H9 (cell line): ENCODE data around the gene DENND1A. TPM values are rescaled to one million over a fixed set of nuclear protein-coding genes. Genes with fewer than 3 reads are reported as not detected.

Experiments
- DNase-seq: peaks from one replicate; pipeline ENCODE4 v3.0.0-alpha.2; 2017
- H2AFZ ChIP-seq: one replicate; pipeline ENCODE4 v1.6.1; 2013; ENCODE audit warnings: mild to moderate bottlenecking, low read length, control low read depth, moderate library complexity
- H2AK5ac ChIP-seq: 2 replicates; pipeline ENCODE4 v1.6.1; 2013; ENCODE audit warnings: low read length, control low read depth, mixed read lengths; ENCODE audit not compliant: insufficient read length
- H2BK120ac ChIP-seq: one replicate; pipeline ENCODE4 v1.6.1; 2013; ENCODE audit warnings: low read depth, mild to moderate bottlenecking, low read length, control low read depth, inconsistent platforms; ENCODE audit not compliant: poor library complexity, severe bottlenecking
- H2BK12ac ChIP-seq: 2 replicates; pipeline ENCODE4 v1.6.1; 2013; ENCODE audit warnings: low read length, control low read depth, mixed read lengths, low read depth; ENCODE audit not compliant: insufficient read length
- H2BK15ac ChIP-seq: 2 replicates; pipeline ENCODE4 v1.6.1; 2013; ENCODE audit warnings: low read depth, low read length, control low read depth
- H2BK20ac ChIP-seq: one replicate; pipeline ENCODE4 v1.6.1; 2013; ENCODE audit warnings: low read depth, mild to moderate bottlenecking, low read length, control low read depth, inconsistent platforms; ENCODE audit not compliant: poor library complexity, severe bottlenecking
- H2BK5ac ChIP-seq: 2 replicates; pipeline ENCODE4 v1.6.1; 2013; ENCODE audit warnings: low read length, control low read depth, mixed read lengths; ENCODE audit not compliant: insufficient read length
- H3K14ac ChIP-seq: 2 replicates; pipeline ENCODE4 v1.6.1; 2013; ENCODE audit warnings: low read length, control low read depth; ENCODE audit not compliant: insufficient read depth
- H3K18ac ChIP-seq: 2 replicates; pipeline ENCODE4 v1.6.1; 2013; ENCODE audit warnings: low read depth, mild to moderate bottlenecking, mixed read lengths, low read length, control low read depth; ENCODE audit not compliant: insufficient read length
- H3K23ac ChIP-seq: 2 replicates; pipeline ENCODE4 v1.6.1; 2013; ENCODE audit warnings: low read length, control low read depth, mixed read lengths, low read depth; ENCODE audit not compliant: insufficient read length
- H3K23me2 ChIP-seq: 2 replicates; pipeline ENCODE4 v1.6.1; 2013; ENCODE audit warnings: low read depth, mild to moderate bottlenecking, mixed read lengths, low read length, control low read depth; ENCODE audit not compliant: insufficient read length, poor library complexity, severe bottlenecking
- H3K27ac ChIP-seq: 2 replicates; pipeline ENCODE4 v1.5.1; 2013; ENCODE audit warnings: low read length, control low read depth, mixed read lengths, low read depth; ENCODE audit not compliant: insufficient read length
- H3K27me3 ChIP-seq: 2 replicates; pipeline ENCODE4 v1.6.1; 2013; ENCODE audit warnings: low read length, control low read depth, inconsistent platforms; ENCODE audit not compliant: insufficient read depth
- H3K4ac ChIP-seq: 2 replicates; pipeline ENCODE4 v1.6.1; 2013; ENCODE audit warnings: low read depth, mild to moderate bottlenecking, control low read depth, inconsistent platforms, low read length, moderate library complexity
- H3K4me1 ChIP-seq: 2 replicates; pipeline ENCODE4 v1.6.1; 2013; ENCODE audit warnings: low read length, control low read depth, inconsistent platforms; ENCODE audit not compliant: insufficient read depth
- H3K4me2 ChIP-seq: 2 replicates; pipeline ENCODE4 v1.6.1; 2013; ENCODE audit warnings: low read length, control low read depth, mixed read lengths; ENCODE audit not compliant: insufficient read length, insufficient read depth
- H3K56ac ChIP-seq: 2 replicates; pipeline ENCODE4 v1.6.1; 2013; ENCODE audit warnings: low read depth, mild to moderate bottlenecking, mixed read lengths, low read length, control low read depth; ENCODE audit not compliant: insufficient read length
- H3K79me1 ChIP-seq: 2 replicates; pipeline ENCODE4 v1.6.1; 2013; ENCODE audit warnings: low read depth, mild to moderate bottlenecking, moderate library complexity, low read length, control low read depth, inconsistent platforms; ENCODE audit not compliant: insufficient read depth, poor library complexity, severe bottlenecking
- H3K79me2 ChIP-seq: 2 replicates; pipeline ENCODE4 v1.6.1; 2013; ENCODE audit warnings: low read length, control low read depth, inconsistent platforms; ENCODE audit not compliant: insufficient read depth
- H3K9ac ChIP-seq: 2 replicates; pipeline ENCODE4 v1.6.1; 2013; ENCODE audit warnings: low read length, control low read depth, mixed read lengths; ENCODE audit not compliant: insufficient read length; ENCODE audit errors: extremely low read depth
- H3K9me3 ChIP-seq: one replicate; pipeline ENCODE4 v1.6.1; 2013; ENCODE audit warnings: low read depth, low read length, inconsistent platforms; ENCODE audit not compliant: control insufficient read depth
- H3T11ph ChIP-seq: one replicate; pipeline ENCODE4 v1.6.1; 2013; ENCODE audit warnings: mild to moderate bottlenecking, low read length, control low read depth, inconsistent platforms
- H4K20me1 ChIP-seq: one replicate; pipeline ENCODE4 v1.6.1; 2013; ENCODE audit not compliant: control insufficient read depth, insufficient read length, insufficient read depth
- H4K5ac ChIP-seq: 2 replicates; pipeline ENCODE4 v1.6.1; 2013; ENCODE audit warnings: low read depth, mild to moderate bottlenecking, mixed read lengths, low read length, control low read depth; ENCODE audit not compliant: insufficient read length
- H4K8ac ChIP-seq: replicated peaks from 2 replicates; pipeline ENCODE4 v1.6.1; 2013; ENCODE audit warnings: low read length, control low read depth, mixed read lengths, low read depth; ENCODE audit not compliant: insufficient read length
- H4K91ac ChIP-seq: 2 replicates; pipeline ENCODE4 v1.6.1; 2013; ENCODE audit warnings: low read depth, mild to moderate bottlenecking, moderate library complexity, mixed read lengths, low read length, control low read depth; ENCODE audit not compliant: insufficient read length
- H3K27ac Mint-ChIP-seq, 3 experiments: 2 replicates in 2 of 3; 3 replicates in 1 of 3; pipeline ENCODE4 v1.8.0; 2020 to 2021; ENCODE audit warnings: mixed read lengths in 3 of 3, mild to moderate bottlenecking in 1 of 3, moderate library complexity in 1 of 3
- H3K27me3 Mint-ChIP-seq: 2 replicates; pipeline ENCODE4 v1.8.0; 2021; ENCODE audit warnings: low read depth, mild to moderate bottlenecking, moderate library complexity, mixed read lengths
- H3K36me3 Mint-ChIP-seq, 3 experiments: 2 replicates in 2 of 3; 3 replicates in 1 of 3; pipeline ENCODE4 v1.8.0; 2020 to 2021; ENCODE audit warnings: low read depth in 3 of 3, mixed read lengths in 3 of 3; ENCODE audit not compliant: insufficient read depth in 1 of 3
- H3K4me1 Mint-ChIP-seq, 2 experiments: 2 replicates each; pipeline ENCODE4 v1.8.0; 2020; ENCODE audit warnings: mixed read lengths in 2 of 2
- H3K4me3 Mint-ChIP-seq, 2 experiments: 2 replicates in 1 of 2; 3 replicates in 1 of 2; pipeline ENCODE4 v1.8.0; 2020 to 2021; ENCODE audit warnings: mild to moderate bottlenecking in 2 of 2, mixed read lengths in 2 of 2, moderate library complexity in 1 of 2
- H3K9me3 Mint-ChIP-seq, 2 experiments: 2 replicates in 1 of 2; 3 replicates in 1 of 2; pipeline ENCODE4 v1.8.0; 2020; ENCODE audit warnings: mild to moderate bottlenecking in 2 of 2, mixed read lengths in 2 of 2, moderate library complexity in 1 of 2
- CTCF ChIP-seq: fragments of 200-600 bp; sonication (generic); conservative IDR thresholded peaks from 3 replicates; pipeline ENCODE4 v1.8.0; 2021; ENCODE audit warnings: antibody characterized with exemption, mild to moderate bottlenecking
- WGBS: extraction: QIAGEN DNeasy Blood & Tissue Kit; methylation state at CpG from one replicate; pipeline ENCODE4 v1.1.7; 2013; ENCODE audit warnings: missing lambda C conversion rate, low lambda C conversion rate, mixed read lengths; ENCODE audit not compliant: insufficient read length; ENCODE audit errors: extremely low coverage; 5-methylcytosine and 5-hydroxymethylcytosine counted together
- total RNA-seq: library from RNA; stranded (reverse); gene quantifications from 2 replicates; pipeline ENCODE4 v1.2.1, GENCODE V29; 2021

DENND1A gene
- total RNA-seq, 1 experiment from 2014 or later, result 20.4 TPM

GRCh38 chr9:123795336-123795735 lies 134.6 kb downstream of the DENND1A start:
- WGBS, result no CpG with 5 or more reads among the region's 7 CpGs
- TF ChIP-seq CTCF, result no peak
- Histone ChIP-seq H2BK20ac (no peak overlapping the region), H3K27me3 (no peaks in the 10 kb centered on the region), H3K23me2 (no peaks in the 10 kb centered on the region), H3K14ac (no peak overlapping the region), H3K79me2 (no peaks in the 10 kb centered on the region), H3K4ac (no peak overlapping the region), H2BK12ac (no peak overlapping the region), H2BK120ac (no peak overlapping the region), H2AFZ (no peak overlapping the region), H3K79me1 (peaks cover 3% of the 10 kb centered on the region), H2BK5ac (no peak overlapping the region), H4K20me1 (no peaks in the 10 kb centered on the region), H4K91ac (no peak overlapping the region), H3T11ph (no peak overlapping the region), H3K27ac (no peak overlapping the region), H3K56ac (no peak overlapping the region), H3K23ac (no peak overlapping the region), H4K5ac (no peak overlapping the region), H3K4me1 (no peaks in the 10 kb centered on the region), H3K9me3 (no peaks in the 10 kb centered on the region), H2BK15ac (no peak overlapping the region), H2AK5ac (no peak overlapping the region), H3K9ac (no peak overlapping the region), H3K4me2 (no peak overlapping the region), H4K8ac (no peak overlapping the region), H3K18ac (no peak overlapping the region)
- Mint-ChIP-seq H3K4me3 (no peak overlapping the region), H3K36me3 (no peaks in the 10 kb centered on the region), H3K27me3 (no peaks in the 10 kb centered on the region), H3K27ac (no peak overlapping the region), H3K4me1 (peaks cover 11% of the 10 kb centered on the region in 2 experiments), H3K9me3 (no peaks in the 10 kb centered on the region)
- no peak for DNase-seq
